LoVo (cell line): ENCODE results near the gene CCHCR1.
"Not testable (repeated sequence)": the region's sequence is repeated elsewhere in the genome, so short reads cannot be mapped to it uniquely, and the experiment has no call there.

ENCODE experiments used
- DNase-seq: peaks from one replicate; pipeline ENCODE4 v3.0.0-alpha.2; 2016; ENCODE audit warnings: low spot score

CCHCR1 gene

GRCh38 chr6:31183859-31184258 is 26.3 kb upstream of the CCHCR1 start:
- DNase-seq: not testable (repeated sequence)

DNA sequence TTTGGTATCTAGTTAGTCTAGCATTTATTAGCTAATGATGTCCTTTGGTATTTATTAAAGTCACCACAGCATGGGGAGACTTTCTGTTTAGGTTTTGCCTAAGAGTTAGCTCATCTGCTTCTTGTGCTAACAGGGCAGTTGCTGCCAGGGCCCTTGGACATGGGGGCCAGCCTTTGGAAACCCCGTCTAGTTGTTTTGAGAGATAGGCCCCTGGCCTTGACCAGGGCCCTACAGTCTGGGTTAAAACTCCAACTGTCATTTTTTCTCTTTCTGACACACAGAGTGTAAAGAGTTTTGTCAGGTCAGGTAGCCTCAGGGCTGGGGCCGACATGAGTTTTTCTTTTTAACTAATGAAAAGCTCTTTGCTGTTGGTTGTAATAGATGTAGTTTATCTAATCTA is 25.7 kb upstream of the CCHCR1 start:
- not testable (repeated sequence) for DNase-seq

GRCh38 chr6:31180500-31180899 is 22.9 kb upstream of the CCHCR1 start:
- DNase-seq: no peak

DNA sequence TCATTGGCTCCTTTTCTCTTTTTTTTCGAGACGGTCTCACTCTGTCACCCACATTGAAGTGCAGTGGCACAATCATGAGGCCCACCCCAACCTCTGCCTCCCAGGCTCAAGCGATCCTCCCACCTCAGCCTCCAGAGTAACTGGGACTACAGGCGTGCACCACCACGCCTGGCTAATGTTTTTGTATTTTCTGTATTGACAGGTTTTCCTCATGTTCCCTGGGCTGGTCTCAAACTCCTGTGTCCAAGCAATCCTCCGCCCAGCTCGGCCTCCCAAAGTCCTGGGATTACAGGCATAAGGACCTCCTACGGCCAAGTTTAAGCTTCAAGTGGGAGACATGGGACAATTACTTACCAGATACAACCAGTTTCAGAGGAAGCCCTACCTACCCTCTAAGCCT is 22.3 kb upstream of the CCHCR1 start:
- DNase-seq: no peak

- DNase-seq: peak; percentile 15
These were observed 21.4 kb upstream of the CCHCR1 start for GRCh38 chr6:31179042-31179386.

DNA sequence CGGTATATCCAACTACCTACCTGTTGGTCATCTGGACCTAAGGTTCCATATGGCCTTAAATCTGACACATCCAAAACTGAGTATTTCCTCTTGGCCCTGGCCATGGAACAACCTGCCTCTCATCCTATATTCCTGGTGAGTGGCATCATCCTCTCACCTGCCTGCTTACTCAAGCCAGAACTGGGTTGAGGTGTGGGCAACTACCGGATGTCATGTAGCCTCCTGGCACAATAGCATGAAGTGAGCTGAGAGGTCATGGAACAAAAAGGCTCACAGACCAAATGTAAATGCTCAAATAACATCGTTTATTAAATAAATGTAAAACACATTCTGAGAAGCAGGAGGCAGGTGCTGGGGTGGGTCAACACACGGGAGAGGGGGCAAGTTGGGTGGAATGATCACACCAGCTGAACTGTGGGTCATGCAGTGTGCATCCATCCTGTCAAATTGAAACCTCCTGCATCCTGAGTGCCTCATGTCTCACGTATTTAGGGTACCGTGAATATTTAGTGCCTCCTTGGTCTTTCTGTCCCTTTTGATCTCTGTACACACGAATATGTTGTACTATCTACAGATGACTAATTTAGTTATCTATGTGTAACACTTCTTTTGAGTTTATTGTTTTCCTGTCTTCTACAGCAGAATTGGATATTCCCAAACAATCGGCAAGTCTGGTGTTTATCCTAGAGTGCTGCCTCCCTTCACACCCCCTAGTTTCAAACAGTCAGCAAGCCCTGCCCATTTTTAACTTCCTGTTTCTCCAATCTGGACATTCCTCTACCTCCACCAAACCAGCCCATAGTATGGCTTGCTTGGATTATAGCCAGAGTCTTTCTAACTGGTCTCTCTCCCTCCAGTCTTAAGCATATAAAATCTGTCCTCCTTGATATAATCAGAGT is 20.8 kb upstream of the CCHCR1 start:
- DNase-seq: peak; percentile 55

- no peak for DNase-seq
These were observed 18.4 kb upstream of the CCHCR1 start for GRCh38 chr6:31175971-31176370.

- no peak for DNase-seq
These were observed 16.8 kb upstream of the CCHCR1 start for GRCh38 chr6:31174378-31174777.

- DNase-seq: no peak
These were observed 15.8 kb upstream of the CCHCR1 start for GRCh38 chr6:31173406-31173805.

GRCh38 chr6:31172973-31173384 is 15.4 kb upstream of the CCHCR1 start:
- DNase-seq: no peak

DNA sequence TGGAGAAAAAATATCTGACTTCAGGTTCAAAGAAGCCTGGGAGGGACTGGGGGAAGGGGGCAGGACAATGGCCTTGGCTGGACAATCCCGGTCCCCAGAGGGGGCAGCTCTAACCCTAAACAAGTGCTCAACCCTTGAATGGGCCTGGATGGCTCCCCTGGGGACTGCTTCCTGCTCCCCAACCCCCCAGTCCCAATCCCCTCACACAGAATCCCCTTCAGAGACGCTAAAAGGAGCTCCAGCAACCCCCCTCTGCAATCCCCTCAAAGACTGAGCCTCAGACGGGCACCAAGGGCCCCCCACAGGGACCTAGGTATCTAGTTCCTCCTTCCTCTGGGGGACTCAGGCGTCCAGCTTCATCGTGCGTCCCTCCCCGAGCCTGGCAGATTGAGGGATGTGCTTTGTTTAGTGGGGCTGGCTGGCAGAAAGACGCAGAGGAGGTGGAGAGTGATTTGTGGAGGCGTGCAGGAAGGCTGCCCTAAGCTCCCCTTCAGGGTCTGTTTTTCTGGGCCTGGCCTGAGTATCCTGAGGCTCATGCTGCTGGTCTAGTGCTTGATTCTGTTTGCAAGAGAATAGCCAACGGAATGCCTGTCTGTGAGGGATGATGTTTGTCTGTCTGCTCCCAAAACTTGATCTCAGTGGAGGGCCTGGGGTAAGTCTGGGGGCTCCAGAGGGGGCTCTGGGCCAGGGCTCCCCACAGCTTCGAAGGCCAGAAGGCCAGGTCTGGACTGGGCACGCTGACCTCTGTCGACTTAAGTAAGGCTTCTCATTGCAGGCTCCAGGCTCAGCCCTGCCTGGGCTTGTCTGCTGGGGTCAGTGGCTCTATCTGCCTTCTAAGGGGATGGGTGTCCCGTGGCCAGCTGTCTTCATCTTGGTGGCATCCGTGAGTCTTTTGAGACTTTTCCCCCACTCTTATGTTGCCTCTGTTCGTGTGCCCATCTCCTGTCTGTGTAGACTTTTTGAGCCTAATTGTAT is 14.6 kb upstream of the CCHCR1 start:
- DNase-seq: no peak

GRCh38 chr6:31170987-31171671 is 13.5 kb upstream of the CCHCR1 start:
- DNase-seq: no peak

- DNase-seq: no peak
These were observed 12.9 kb upstream of the CCHCR1 start, which contains the start of gene POU5F1 for GRCh38 chr6:31170600-31170881. POU5F1 (minus strand) TSS chr6:31170682; CDS start chr6:31170620, 62 bp downstream.

DNA sequence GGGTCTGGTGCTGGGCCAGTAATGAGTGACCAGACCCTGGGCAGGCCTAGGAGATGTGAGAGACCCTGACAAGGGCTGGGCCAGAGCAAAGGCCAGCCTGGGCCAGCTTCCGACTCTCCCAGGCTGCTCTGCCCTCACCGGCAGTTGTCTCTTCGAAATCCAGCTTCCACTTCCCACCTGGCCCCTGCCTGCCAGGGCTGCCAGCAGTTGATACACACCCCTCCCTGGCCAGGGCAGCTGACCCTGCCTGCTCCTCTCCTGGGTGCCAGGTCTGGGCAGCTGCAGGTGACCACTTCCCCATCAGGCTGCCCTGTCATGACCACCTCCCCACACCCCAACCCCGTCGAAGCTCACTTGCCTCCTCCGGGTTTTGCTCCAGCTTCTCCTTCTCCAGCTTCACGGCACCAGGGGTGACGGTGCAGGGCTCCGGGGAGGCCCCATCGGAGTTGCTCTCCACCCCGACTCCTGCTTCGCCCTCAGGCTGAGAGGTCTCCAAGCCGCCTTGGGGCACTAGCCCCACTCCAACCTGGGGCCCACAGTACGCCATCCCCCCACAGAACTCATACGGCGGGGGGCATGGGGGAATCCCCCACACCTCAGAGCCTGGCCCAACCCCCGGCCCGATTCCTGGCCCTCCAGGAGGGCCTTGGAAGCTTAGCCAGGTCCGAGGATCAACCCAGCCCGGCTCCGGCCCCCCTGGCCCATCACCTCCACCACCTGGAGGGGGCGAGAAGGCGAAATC is 12.4 kb upstream of the CCHCR1 start:
- not testable (repeated sequence) for DNase-seq

DNA sequence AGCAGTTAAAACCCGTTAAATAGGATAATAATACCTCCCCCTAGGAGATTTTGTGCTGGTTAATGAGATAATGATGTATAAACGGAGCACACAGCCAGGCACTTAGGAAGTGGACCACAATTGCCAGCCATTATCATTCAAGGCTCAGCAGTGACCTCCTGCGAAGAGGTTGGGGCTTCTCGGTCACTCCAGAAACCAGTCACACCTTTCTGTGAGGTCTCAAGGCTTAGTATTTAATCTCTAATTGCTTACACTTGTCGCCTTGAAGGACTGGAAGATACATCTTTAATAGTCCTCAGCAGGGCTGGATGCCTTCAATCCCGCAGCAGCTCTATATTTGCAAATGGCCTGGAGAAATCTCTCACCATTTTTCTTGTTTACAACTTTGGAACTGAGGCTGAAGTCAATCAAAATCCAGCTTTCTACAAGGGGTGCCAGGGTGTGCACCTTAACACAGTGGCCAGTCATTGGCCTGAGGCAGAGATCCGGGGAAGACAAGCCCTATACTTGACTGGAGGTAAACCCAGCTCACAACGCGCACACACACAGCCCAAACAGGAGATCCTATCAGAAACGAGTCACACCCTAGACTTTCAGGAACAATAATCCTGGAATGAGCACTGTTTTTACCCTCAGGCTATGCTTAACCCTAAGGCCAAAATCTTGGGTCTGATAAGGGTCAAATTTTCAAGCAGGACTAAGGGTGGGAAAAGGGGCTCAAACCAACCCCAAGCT is 11.7 kb upstream of the CCHCR1 start:
- no peak for DNase-seq

- no peak for DNase-seq
These were observed 11.0 kb upstream of the CCHCR1 start for GRCh38 chr6:31168606-31169005.

GRCh38 chr6:31165986-31166385 is 8.4 kb upstream of the CCHCR1 start:
- DNase-seq: no peak

DNA sequence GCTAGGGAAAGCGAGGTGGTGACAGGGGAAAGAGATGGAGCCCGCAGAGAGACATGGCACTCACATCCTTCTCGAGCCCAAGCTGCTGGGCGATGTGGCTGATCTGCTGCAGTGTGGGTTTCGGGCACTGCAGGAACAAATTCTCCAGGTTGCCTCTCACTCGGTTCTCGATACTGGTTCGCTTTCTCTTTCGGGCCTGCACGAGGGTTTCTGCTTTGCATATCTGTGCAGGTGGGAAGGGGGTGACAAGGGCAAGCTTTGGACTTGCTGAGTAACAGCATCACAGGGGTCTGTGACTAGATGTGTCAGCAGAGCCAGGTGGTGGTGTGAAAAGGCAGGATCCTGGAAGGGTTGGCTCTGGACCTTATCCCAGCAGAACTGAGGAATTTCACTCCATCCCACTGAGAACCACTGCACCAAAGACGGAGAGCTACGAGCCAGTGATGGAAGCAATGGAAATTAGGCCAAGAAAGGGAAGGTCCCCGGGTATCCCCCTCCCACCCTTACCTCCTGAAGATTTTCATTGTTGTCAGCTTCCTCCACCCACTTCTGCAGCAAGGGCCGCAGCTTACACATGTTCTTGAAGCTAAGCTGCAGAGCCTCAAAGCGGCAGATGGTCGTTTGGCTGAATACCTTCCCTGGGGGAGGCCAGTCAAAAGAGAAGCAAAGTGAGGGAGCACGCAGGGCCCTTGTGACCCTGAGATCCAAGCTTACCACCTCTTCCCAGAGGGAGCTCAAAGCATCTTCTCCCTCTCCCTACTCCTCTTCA is 7.6 kb upstream of the CCHCR1 start:
- not testable (repeated sequence) for DNase-seq

DNA sequence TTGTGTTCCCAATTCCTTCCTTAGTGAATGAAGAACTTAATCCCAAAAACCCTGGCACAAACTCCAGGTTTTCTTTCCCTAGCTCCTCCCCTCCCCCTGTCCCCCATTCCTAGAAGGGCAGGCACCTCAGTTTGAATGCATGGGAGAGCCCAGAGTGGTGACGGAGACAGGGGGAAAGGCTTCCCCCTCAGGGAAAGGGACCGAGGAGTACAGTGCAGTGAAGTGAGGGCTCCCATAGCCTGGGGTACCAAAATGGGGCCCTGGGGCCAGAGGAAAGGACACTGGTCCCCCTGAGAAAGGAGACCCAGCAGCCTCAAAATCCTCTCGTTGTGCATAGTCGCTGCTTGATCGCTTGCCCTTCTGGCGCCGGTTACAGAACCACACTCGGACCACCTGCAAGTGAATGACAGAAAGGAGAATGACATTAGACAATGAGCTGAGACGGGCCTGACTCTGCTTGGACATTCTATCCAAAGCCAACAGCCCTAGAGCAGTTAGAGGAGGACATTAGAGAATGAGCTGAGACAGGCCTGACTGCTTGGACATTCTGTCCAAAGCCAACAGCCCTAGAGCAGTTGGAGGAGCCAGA is 7.0 kb upstream of the CCHCR1 start:
- DNase-seq: not testable (repeated sequence)

DNA sequence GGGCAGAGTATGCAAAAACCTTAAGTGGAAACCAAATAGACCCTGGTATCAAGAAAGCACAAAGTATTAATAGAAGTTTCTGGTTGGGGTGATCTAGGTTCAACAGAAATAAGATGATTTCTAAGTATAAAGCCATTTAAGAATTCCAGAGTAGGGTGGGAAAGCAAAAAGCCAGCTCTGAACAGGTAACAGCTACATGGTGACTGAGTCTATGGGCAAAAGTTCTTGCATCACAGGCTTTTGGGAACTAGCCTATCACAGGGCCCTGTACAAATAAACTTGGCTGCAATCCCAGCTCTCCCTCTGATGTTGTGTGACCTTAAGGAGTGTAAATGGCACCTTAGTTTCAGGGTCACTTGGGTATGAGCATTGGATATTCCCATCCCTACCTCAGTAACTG is 6.3 kb upstream of the CCHCR1 start:
- no peak for DNase-seq
